Activated naive CD8-positive, alpha-beta T cell treated with anti-CD3 and anti-CD28 coated beads, Interleukin-2, amount 10 ng/mL, durations not matched to agents 7 days and 5 days (primary cell): ENCODE data around the gene BIRC3. TPM values are rescaled to one million over a fixed set of nuclear protein-coding genes. Genes with fewer than 3 reads are reported as not detected.
"Not testable (repeated sequence)": the region's sequence is repeated elsewhere in the genome, so short reads cannot be mapped to it uniquely, and the experiment has no call there.

Source experiments
- ATAC-seq: fragments of 150-1000 bp; cut with Tn5 transposase; one replicate; pipeline ENCODE4 v1.10.0; 2021; ENCODE audit warnings: low read depth, moderate library complexity
- POLR2A ChIA-PET: fragments of 350-600 bp; sonication (Branson Sonifier 250); formaldehyde crosslinking; loops from one replicate; lab custom pipeline; 2021; ENCODE audit warnings: antibody characterized with exemption; lab: Charles Lee
- DNase-seq: peaks from one replicate; pipeline ENCODE4 v3.0.0; 2021
- H3K27ac Mint-ChIP-seq: one replicate; pipeline ENCODE4 v1.8.0; 2022; ENCODE audit warnings: mild to moderate bottlenecking, mixed read lengths
- H3K27me3 Mint-ChIP-seq: one replicate; pipeline ENCODE4 v1.8.0; 2022; ENCODE audit warnings: mild to moderate bottlenecking, moderate library complexity, mixed read lengths
- H3K36me3 Mint-ChIP-seq: one replicate; pipeline ENCODE4 v1.8.0; 2021; ENCODE audit warnings: mild to moderate bottlenecking, mixed read lengths
- H3K4me1 Mint-ChIP-seq: one replicate; pipeline ENCODE4 v1.8.0; 2021; ENCODE audit warnings: mixed read lengths
- H3K4me3 Mint-ChIP-seq: one replicate; pipeline ENCODE4 v1.8.0; 2022; ENCODE audit warnings: mild to moderate bottlenecking, moderate library complexity, mixed read lengths
- H3K9me3 Mint-ChIP-seq: one replicate; pipeline ENCODE4 v1.8.0; 2021; ENCODE audit warnings: mixed read lengths
- total RNA-seq, 2 experiments: library from RNA; stranded (reverse); gene quantifications; one replicate each; pipeline ENCODE4 v1.2.3, GENCODE V29; 2021

BIRC3 gene
- total RNA-seq, 2 experiments from 2014 or later = 55.0 to 59.3 TPM

DNA sequence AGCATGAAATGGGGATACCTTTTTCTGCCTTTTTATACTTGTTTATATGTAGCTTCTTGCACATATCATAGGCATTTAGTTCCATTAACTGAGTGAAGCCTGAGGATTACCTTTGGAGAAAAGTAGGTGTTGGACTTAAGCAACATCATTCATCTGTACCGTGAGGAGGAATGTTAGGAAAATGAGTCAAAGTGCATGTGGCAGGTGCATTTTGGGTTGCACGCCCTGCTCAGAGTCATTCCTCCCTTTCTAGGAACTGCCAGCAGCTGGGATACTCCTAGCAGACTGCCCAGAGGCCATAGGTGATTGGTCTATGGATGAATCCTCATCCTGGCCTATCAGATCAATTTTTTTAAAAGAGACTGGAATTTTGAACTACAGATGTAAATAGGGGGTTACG is 33.3 kb upstream of the BIRC3 start:
- POLR2A ChIA-PET = no interaction called here
- ATAC-seq (no peak), DNase-seq (no peak)
- Mint-ChIP-seq H3K4me1 (peaks cover 20% of the 10 kb centered on the region), H3K27ac (no peak overlapping the region), H3K36me3 (no peaks in the 10 kb centered on the region), H3K27me3 (no peaks in the 10 kb centered on the region), H3K9me3 (no peaks in the 10 kb centered on the region), H3K4me3 (no peak overlapping the region)

DNA sequence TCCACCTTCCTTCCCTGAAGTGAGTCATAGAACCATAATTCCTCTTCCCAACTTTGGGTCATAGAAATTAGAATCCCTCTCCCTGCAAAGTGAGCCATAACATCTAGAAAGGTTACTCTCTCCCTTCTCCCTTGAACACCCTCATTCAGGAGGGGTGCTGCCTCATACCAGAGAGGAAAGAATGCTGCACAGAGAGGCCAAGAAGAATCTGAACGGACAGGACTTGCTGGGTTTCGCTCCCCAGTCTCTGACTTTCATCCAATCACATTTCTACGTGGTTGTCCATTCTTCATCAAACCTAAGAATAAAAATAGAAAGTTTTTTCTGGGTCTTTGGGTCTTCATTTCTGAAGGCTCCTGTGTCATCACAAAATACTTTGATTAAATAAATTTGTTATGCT is 31.0 kb upstream of the BIRC3 start:
- POLR2A ChIA-PET = no interaction called here
- Mint-ChIP-seq H3K27me3 (no peaks in the 10 kb centered on the region), H3K36me3 (no peaks in the 10 kb centered on the region), H3K4me3 (no peak overlapping the region), H3K4me1 (peaks cover 16% of the 10 kb centered on the region), H3K9me3 (no peaks in the 10 kb centered on the region), H3K27ac (no peak overlapping the region)
- ATAC-seq = no peak
- no peak for DNase-seq

DNA sequence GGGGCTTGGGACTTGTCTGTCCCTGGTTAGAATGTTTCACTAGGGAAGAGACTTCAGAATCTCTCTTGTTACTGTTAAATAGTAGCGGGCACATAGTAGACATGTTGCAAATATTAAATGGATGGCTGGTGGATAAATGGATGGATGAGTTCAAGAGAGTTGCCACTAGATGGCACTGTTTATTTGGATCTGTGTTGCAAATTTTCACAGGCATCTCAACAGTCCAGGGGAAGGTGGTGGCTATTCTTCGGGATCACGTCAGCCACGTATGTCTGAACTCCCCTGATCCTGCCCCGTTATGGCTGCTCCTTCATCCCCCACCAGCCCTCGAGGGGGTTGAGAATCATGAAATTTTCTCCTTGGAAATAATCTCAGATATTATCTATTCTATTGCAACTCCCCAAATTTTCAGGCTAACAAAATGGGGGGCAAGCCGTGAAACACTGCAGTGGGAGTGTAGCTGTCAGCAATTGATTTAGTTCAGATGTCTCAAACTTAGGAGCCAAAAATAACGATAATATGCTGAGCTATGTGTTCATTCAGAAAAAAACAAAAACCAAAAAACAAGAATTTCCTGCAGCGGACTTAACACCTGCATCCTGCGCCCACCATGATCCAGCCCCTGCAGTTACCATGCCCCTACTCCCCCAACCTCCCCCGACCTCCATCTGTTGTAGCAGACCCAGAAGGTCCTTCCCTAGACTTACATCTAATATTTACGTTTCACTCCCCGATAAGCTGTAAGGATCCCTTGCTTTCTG is 29.1 kb upstream of the BIRC3 start:
- POLR2A ChIA-PET = no interaction called here
- H3K9me3 Mint-ChIP-seq = no peaks in the 10 kb centered on the region
- H3K27me3 Mint-ChIP-seq = no peaks in the 10 kb centered on the region
- peaks cover 16% of the 10 kb centered on the region for H3K4me1 Mint-ChIP-seq
- DNase-seq (peak; percentile 41), ATAC-seq (peak; percentile 88)
- peak overlapping the region; percentile 28 for H3K27ac Mint-ChIP-seq
- H3K36me3 Mint-ChIP-seq = no peaks in the 10 kb centered on the region
- H3K4me3 Mint-ChIP-seq = peak overlapping the region; percentile 65

DNA sequence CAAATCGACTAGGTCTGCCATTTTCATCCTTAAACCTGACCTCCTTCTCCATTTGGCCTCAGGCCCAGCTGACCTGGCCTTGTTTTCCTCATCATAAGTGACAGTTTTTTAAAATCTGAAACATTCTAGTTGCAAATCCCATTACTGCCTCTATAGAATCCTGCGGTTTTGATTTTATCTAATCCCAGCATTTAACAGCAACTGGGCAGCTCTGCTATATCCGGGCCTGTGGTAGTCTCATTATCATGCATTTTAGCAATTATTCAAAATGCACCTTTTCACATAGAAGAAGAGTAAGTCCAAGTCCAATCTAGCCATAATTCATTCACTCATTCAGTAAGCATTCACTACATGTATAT is 28.6 kb upstream of the BIRC3 start:
- H3K27ac Mint-ChIP-seq = no peak overlapping the region

DNA sequence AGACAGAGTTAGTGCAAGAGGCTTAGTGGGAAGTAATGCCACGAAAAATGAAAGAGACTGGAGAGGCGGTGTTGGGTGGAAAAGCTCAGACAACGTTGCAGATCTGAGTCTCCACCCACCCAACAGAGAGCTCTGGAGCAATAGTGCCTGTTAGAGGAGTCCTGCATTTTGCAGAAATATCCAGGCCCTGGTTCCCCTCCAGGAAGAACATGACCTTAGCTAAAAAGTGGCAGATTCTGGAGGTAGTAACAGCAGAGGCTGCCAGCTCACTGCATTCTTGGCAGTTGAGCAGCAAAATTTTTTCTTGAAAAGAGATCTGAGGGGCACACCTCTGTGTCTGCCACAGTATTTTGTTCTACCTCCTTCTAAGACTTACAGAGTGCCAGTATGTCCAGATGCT is 27.7 kb upstream of the BIRC3 start:
- no peaks in the 10 kb centered on the region for H3K27me3 Mint-ChIP-seq
- H3K4me3 Mint-ChIP-seq = no peak overlapping the region
- DNase-seq = no peak
- peaks cover 20% of the 10 kb centered on the region for H3K4me1 Mint-ChIP-seq
- H3K9me3 Mint-ChIP-seq = no peaks in the 10 kb centered on the region
- no peaks in the 10 kb centered on the region for H3K36me3 Mint-ChIP-seq
- no peak for ATAC-seq
- H3K27ac Mint-ChIP-seq = no peak overlapping the region
- POLR2A ChIA-PET = interaction anchor here (1.2 to 1.3 kb wide), 2 partner anchors 31 to 207 kb away, joined by 3 read pairs; no protein-coding TSS in a partner anchor

More for the DNA sequence above, 28.6 kb upstream of the BIRC3 start:
- no peak for ATAC-seq
- H3K9me3 Mint-ChIP-seq = no peaks in the 10 kb centered on the region
- no peaks in the 10 kb centered on the region for H3K27me3 Mint-ChIP-seq
- H3K4me3 Mint-ChIP-seq = peak overlapping the region; percentile 39
- H3K36me3 Mint-ChIP-seq = no peaks in the 10 kb centered on the region
- POLR2A ChIA-PET = interaction anchor here (1.2 kb wide), 1 partner anchor 207 kb away, joined by 3 read pairs; no protein-coding TSS in a partner anchor
- peaks cover 16% of the 10 kb centered on the region for H3K4me1 Mint-ChIP-seq
- DNase-seq = no peak

DNA sequence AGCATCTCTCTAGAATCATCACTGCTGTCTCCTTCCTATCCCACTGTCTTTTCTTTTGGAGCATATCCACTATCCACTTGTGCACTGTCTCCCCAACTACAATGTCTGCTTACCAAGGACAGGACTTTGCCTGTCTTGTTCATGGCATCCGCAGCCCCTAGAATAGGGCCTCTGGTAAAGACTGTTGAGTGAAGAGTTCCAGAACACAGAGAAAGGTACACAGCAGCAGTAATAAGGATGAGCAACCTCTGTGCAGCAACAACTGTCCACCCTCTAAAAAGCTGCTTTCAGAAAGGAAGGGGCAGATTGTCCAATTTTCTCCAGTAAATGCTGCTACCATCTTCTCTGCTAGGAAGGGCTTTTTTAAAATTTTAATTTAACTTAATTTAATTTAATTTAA is 25.5 kb upstream of the BIRC3 start:
- Mint-ChIP-seq H3K9me3 (no peaks in the 10 kb centered on the region), H3K36me3 (no peaks in the 10 kb centered on the region), H3K4me1 (peaks cover 24% of the 10 kb centered on the region), H3K27ac (no peak overlapping the region), H3K4me3 (no peak overlapping the region), H3K27me3 (no peaks in the 10 kb centered on the region)
- no peak for ATAC-seq
- POLR2A ChIA-PET = no interaction called here
- no peak for DNase-seq

DNA sequence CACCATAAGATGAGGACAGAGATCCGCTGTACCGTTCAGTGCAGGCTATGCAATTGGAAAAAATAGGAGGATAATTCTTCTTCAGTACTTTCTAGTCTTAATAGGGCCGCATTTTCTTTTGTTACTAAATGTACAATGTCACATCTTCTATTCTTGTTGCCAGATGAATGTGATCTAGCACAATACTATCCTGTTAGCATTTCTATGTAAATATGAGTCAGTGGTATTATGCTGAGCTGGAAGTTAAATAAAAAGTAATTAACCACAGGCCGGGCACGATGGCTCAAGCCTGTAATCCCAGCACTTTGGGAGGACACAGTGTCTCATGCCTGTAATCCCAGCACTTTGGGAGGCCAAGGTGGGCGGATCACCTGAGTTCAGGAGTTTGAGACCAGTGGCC is 24.4 kb upstream of the BIRC3 start:
- Mint-ChIP-seq H3K27ac (no peak overlapping the region), H3K4me1 (peaks cover 21% of the 10 kb centered on the region)

DNA sequence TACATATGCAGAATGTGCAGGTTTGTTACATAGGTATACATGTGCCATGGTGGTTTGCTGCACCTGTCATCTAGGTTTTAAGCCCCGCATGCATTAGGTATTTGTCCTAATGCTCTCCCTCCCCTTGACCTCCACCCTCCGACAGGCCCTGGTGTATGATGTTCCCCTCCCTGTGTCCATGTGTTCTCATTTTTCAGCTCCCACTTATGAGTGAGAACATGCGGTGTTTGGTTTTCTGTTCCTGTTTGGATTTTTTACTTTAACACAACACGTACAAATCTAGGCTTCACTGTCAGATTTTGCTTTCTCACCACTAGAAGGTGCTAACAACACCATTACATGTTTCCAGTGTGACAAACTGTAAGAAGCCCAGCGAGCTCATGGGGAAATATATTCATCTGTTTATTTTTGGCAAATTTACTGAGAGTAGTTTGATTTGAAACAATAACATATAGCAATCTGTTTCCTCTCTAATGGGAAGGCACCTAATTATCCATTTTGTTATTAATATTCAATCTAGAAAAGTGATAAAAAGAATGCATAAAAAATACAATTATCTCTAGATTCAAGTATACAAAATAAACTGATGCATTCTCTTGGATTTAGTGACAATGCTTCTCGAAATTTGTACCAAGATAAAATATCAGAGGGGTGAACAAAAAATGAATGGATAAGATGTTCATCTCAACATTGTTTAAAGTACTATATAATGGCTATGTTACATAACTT is 23.2 kb upstream of the BIRC3 start:
- no peak for DNase-seq
- no peaks in the 10 kb centered on the region for H3K9me3 Mint-ChIP-seq
- peak overlapping the region; percentile 86 for H3K4me3 Mint-ChIP-seq
- H3K27ac Mint-ChIP-seq = peak overlapping the region; percentile 91
- H3K27me3 Mint-ChIP-seq = no peaks in the 10 kb centered on the region
- peaks cover 12% of the 10 kb centered on the region for H3K4me1 Mint-ChIP-seq
- ATAC-seq = peak; percentile 92
- POLR2A ChIA-PET = interaction anchor here (1.0 kb wide), 1 partner anchor 22 kb away, joined by 3 read pairs; no protein-coding TSS in a partner anchor
- H3K36me3 Mint-ChIP-seq = peaks cover 4% of the 10 kb centered on the region

More for the DNA sequence above, 24.4 kb upstream of the BIRC3 start:
- no peak for DNase-seq
- no peaks in the 10 kb centered on the region for H3K9me3 Mint-ChIP-seq
- H3K36me3 Mint-ChIP-seq = peaks cover 3% of the 10 kb centered on the region
- ATAC-seq = no peak
- no peaks in the 10 kb centered on the region for H3K27me3 Mint-ChIP-seq
- no peak overlapping the region for H3K4me3 Mint-ChIP-seq
- POLR2A ChIA-PET = no interaction called here

DNA sequence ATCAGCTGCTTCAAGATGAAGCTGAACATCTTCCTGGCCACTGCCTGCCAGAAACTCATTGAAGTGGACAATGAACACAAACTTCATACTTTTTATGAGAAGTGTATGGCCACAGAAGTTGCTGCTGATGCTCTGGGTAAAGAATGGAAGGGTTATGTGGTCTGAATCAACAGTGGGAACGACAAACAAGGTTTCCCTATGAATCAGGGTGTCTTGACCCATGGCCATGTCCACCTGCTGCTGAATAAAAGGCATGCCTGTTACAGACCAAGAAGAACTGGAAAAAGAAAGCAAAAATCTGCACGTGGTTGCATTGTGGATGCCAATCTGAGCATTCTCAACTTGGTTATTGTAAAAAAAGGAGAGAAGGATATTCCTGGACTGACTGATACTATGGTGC is 22.2 kb upstream of the BIRC3 start:
- Mint-ChIP-seq H3K4me1 (peaks cover 12% of the 10 kb centered on the region), H3K27me3 (no peaks in the 10 kb centered on the region), H3K9me3 (no peaks in the 10 kb centered on the region), H3K36me3 (peaks cover 8% of the 10 kb centered on the region), H3K4me3 (no peak overlapping the region), H3K27ac (no peak overlapping the region)
- no peak for ATAC-seq
- POLR2A ChIA-PET = interaction anchor here (1.1 kb wide), 1 partner anchor 23 kb away, joined by 3 read pairs; no protein-coding TSS in a partner anchor
- DNase-seq = no peak

DNA sequence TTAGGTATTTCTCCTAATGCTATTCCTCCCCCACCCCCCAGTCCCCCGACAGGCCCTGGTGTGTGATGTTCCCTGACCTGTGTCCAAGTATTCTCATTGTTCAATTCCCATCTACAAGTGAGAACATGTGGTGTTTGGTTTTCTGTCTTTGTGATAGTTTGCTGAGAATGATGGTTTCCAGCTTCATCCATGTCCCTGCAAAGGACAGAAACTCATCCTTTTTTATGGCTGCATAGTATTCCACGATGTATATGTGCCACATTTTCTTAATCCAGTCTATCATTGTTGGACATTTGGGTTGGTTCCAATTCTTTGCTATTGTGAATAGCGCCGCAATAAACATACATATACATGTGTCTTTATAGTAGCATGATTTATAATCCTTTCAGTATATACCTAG is 20.5 kb upstream of the BIRC3 start:
- DNase-seq, H3K27ac Mint-ChIP-seq, ATAC-seq, POLR2A ChIA-PET, H3K4me3 Mint-ChIP-seq, H3K27me3 Mint-ChIP-seq, H3K9me3 Mint-ChIP-seq: not testable (repeated sequence)
- peaks cover 19% of the 10 kb centered on the region for H3K4me1 Mint-ChIP-seq
- peaks cover 11% of the 10 kb centered on the region for H3K36me3 Mint-ChIP-seq

DNA sequence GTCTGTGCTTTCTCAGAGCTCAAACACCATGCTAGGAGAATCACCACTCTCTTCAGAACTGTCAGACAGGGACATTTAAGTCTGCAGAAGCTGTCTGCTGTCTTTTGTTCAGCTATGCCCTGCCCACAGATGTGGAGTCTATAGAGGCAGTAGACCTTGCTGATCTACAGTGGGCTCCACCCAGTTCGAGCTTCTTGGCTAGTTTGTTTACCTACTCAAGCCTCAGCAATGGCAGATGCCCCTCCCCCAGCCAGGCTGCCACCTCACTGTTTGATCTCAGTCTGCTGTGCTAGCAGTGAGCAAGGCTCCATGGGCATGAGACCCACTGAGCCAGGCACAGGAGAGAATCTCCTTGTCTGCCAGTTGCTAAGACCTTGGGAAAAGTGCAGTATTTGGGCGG is 16.4 kb upstream of the BIRC3 start:
- DNase-seq, ATAC-seq, H3K27ac Mint-ChIP-seq, POLR2A ChIA-PET, H3K4me3 Mint-ChIP-seq, H3K27me3 Mint-ChIP-seq: not testable (repeated sequence)
- peaks cover 33% of the 10 kb centered on the region for H3K4me1 Mint-ChIP-seq
- H3K36me3 Mint-ChIP-seq = peaks cover 24% of the 10 kb centered on the region
- peaks cover 22% of the 10 kb centered on the region for H3K9me3 Mint-ChIP-seq

DNA sequence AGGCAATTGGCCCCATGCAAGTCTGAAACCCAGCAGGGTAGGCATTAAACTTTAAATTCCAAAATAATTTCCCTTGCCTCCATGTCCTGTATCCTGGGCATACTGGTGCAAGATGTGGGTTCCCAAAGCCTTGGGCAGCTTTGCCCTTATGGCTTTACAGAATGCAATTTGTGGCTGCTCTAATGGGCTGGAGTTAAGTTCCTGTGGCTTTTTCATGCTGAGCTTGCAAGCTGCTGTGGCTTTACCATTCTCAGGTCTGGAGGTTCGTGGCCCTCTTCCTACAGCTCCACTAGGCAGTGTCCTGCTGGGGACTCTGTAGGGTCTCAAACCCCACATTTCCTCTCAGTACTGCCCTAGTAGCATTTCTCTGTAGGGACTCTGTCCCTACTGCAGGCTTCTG is 15.0 kb upstream of the BIRC3 start:
- no peak for ATAC-seq
- H3K27ac Mint-ChIP-seq = no peak overlapping the region
- peaks cover 22% of the 10 kb centered on the region for H3K36me3 Mint-ChIP-seq
- POLR2A ChIA-PET = no interaction called here
- DNase-seq = no peak
- no peaks in the 10 kb centered on the region for H3K27me3 Mint-ChIP-seq
- H3K4me1 Mint-ChIP-seq = peaks cover 47% of the 10 kb centered on the region
- no peak overlapping the region for H3K4me3 Mint-ChIP-seq
- H3K9me3 Mint-ChIP-seq = peaks cover 22% of the 10 kb centered on the region

DNA sequence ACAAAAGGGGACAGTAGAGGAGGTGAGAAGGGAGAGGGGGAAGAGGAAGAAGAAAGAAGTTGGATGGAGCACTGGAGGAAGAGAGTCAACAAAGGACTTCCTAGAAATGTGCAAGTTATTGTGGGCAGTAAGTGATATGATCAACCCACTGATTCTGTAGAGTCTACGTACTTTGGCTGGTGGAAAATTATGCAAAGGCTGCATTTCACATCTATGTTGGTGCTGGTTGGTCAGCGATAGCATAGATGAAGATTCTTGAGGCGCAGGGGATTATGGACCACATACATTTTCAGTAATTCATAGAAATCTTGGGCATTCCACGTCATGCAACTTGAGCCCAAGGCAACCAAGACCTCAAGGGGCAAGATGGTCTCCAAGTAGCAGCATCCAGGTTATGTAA is 12.6 kb upstream of the BIRC3 start:
- Mint-ChIP-seq H3K4me1 (peaks cover 51% of the 10 kb centered on the region), H3K9me3 (peaks cover 24% of the 10 kb centered on the region), H3K27me3 (no peaks in the 10 kb centered on the region), H3K27ac (peak overlapping the region; percentile 3), H3K4me3 (peak overlapping the region; percentile 2), H3K36me3 (peaks cover 19% of the 10 kb centered on the region)
- ATAC-seq (no peak), DNase-seq (no peak)
- POLR2A ChIA-PET = no interaction called here
